ENCODE results near the gene LMNB1.

The LMNB1 gene

GRCh38 chr5:126745259-126745992 lies 31.5 kb upstream of the LMNB1 start:
- Histone ChIP-seq H3K4me3 (ENCODE audit: low read depth, low read length) (no peak overlapping the region), H3K27ac (ENCODE audit: extremely low read depth, low read depth, low read length) (peak overlapping the region; percentile 53; the same call in 1 of the 2 replicates), H3K9me3 (ENCODE audit: control insufficient read depth, insufficient read depth, low read depth, low read length) (no peaks in the 10 kb centered on the region), H3K36me3 (ENCODE audit: control insufficient read depth in 2 of 2, insufficient read depth in 1 of 2, low read length in 2 of 2) (no peaks in the 10 kb centered on the region), H3K4me1 (ENCODE audit: control insufficient read depth, insufficient read depth, low read length) (peaks cover 19% of the 10 kb centered on the region)
- POLR2A ChIA-PET = interaction anchor here (4.1 kb wide), 1 partner anchor 31 kb away, joined by 42 read pairs; the partner anchor contains the start of gene LMNB1
- CTCF ChIA-PET = interaction anchor here (0.7 kb wide), 1 partner anchor 848 kb away, joined by 5 read pairs; no protein-coding TSS in a partner anchor
- no peak; the same call in 1 of the 2 replicates for TF ChIP-seq OSR2 (tag by site-specific recombination; IDR thresholded peaks at IDR 0.05)
- TF ChIP-seq ZNF785 (tag by site-specific recombination; IDR thresholded peaks at IDR 0.05) = no peak
- 0 out of 2 replicates have a peak, but pooled peaks have one; percentile 15 for TF ChIP-seq ZNF223 (tag by site-specific recombination; IDR thresholded peaks at IDR 0.05)
- TF ChIP-seq ZNF335 (tag by site-specific recombination; conservative IDR thresholded peaks at IDR 0.05) = peak; percentile 74
- no peak for TF ChIP-seq ZNF140 (tag by site-specific recombination; IDR thresholded peaks at IDR 0.05)
- peak; percentile 36; the same call in 1 of the 2 replicates for TF ChIP-seq ZBTB48 (tag by site-specific recombination; IDR thresholded peaks at IDR 0.05)
- 0 out of 2 replicates have a peak, but pooled peaks have one; percentile 14 for TF ChIP-seq ZNF18 (tag by site-specific recombination; IDR thresholded peaks at IDR 0.05)
- no peak for TF ChIP-seq REST (tag by site-specific recombination; IDR thresholded peaks at IDR 0.05)
- TF ChIP-seq PATZ1 (tag by site-specific recombination; IDR thresholded peaks at IDR 0.05) = peak; percentile 42; the same call in 1 of the 2 replicates
- no peak for TF ChIP-seq HOXC10 (CRISPR knock-in tag; IDR thresholded peaks at IDR 0.05)
- TF ChIP-seq ZFP37 (tag by site-specific recombination; IDR thresholded peaks at IDR 0.05) = no peak
- peak; percentile 71 for TF ChIP-seq ZNF692 (tag by site-specific recombination; IDR thresholded peaks at IDR 0.05)
- TF ChIP-seq ZNF561 (tag by site-specific recombination; IDR thresholded peaks at IDR 0.05; ENCODE audit: borderline replicate concordance) = no peak
- TF ChIP-seq ZNF600 (tag by site-specific recombination; IDR thresholded peaks at IDR 0.05) = peak; percentile 88
- peak; percentile 22; the same call in 1 of the 2 replicates for TF ChIP-seq ZNF366 (tag by site-specific recombination; conservative IDR thresholded peaks at IDR 0.05)
- TF ChIP-seq ZNF391 (tag by site-specific recombination; IDR thresholded peaks at IDR 0.05; ENCODE audit: borderline replicate concordance, low read depth) = no peak
- TF ChIP-seq FEZF1 (tag by site-specific recombination; IDR thresholded peaks at IDR 0.05) = peak; percentile 64
- TF ChIP-seq ZNF596 (tag by site-specific recombination; IDR thresholded peaks at IDR 0.05) = no peak
- no peak for TF ChIP-seq ZNF548 (tag by site-specific recombination; IDR thresholded peaks at IDR 0.05)
- TF ChIP-seq ZNF175 (tag by site-specific recombination; IDR thresholded peaks at IDR 0.05) = no peak
- TF ChIP-seq ZBTB20 (tag by site-specific recombination; IDR thresholded peaks at IDR 0.05) = peak; percentile 53; the same call in 1 of the 2 replicates
- TF ChIP-seq ZNF664 (tag by site-specific recombination; IDR thresholded peaks at IDR 0.05) = no peak
- no peak for TF ChIP-seq ZNF132 (tag by site-specific recombination; IDR thresholded peaks at IDR 0.05; ENCODE audit: borderline replicate concordance)
- 0 out of 2 replicates have a peak, but pooled peaks have one; percentile 66 for TF ChIP-seq ZNF24 (tag by site-specific recombination; IDR thresholded peaks at IDR 0.05)
- no peak for TF ChIP-seq ZBTB11 (tag by site-specific recombination; conservative IDR thresholded peaks at IDR 0.05; ENCODE audit: low read depth)
- 0 out of 2 replicates have a peak, but pooled peaks have one; percentile 46 for TF ChIP-seq ZEB2 (tag by site-specific recombination; IDR thresholded peaks at IDR 0.05)
